ENCODE measurements around the gene GYS2. TPM values are rescaled to one million over a fixed set of nuclear protein-coding genes. Genes with fewer than 3 reads are reported as not detected.

The GYS2 gene
- total and polyA plus RNA-seq, 2 of the 4 experiments (the other 2 are of a cell fraction) = not detected

DNA sequence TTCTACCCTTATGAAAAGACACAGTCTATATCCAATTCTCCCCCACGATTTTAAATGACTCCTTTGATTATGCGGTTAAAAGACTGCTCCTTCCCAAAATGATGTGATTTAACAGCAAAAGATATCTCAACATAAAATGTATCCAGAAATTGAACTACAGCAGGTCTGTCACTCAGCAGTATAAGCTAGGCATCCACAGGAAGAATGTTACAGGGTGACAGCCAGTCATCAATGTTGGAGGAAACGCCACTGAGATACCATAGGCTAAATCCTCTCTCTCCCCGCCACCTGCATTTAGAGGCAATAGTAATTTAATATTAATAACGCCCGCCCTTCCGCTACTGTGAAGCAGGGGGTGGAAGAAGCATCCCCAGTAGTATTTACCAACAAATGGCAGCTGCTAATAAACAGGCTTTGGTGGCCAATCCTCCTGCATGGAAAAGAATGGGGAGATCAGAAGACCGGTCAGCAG lies 103.8 kb downstream of the GYS2 start:
- no peak for ATAC-seq (ENCODE audit: low read depth)
- peak overlapping the region; percentile 53 for H3K23ac ChIP-seq (ENCODE audit: low read depth, low read length)
- H2BK5ac ChIP-seq (ENCODE audit: low read depth, low read length, poor library complexity, severe bottlenecking) = peak overlapping the region; percentile 61
- H3K18ac ChIP-seq (ENCODE audit: low read depth, low read length) = no peak overlapping the region
- peaks cover 12% of the 10 kb centered on the region for H3K36me3 ChIP-seq (ENCODE audit: control insufficient read depth, insufficient read depth, low read length)
- H3K4me3 ChIP-seq (ENCODE audit: insufficient read depth, low read depth, low read length) = peak overlapping the region; percentile 60
- dilution Hi-C loops (cut with HindIII; ENCODE audit: low sequenced_read_pairs, unreplicated experiment) = no loop called here
- WGBS, 2 experiments (ENCODE audit: extremely low coverage in 2 of 2, insufficient read length in 1 of 2) = no CpG with 5 or more reads among the region's 8 CpGs
- peak overlapping the region; percentile 91 for H3K4me2 ChIP-seq (ENCODE audit: low read depth, low read length)
- peak overlapping the region; percentile 76 for H4K91ac ChIP-seq (ENCODE audit: insufficient read depth, low read depth, low read length)
- H2BK120ac ChIP-seq (ENCODE audit: low read depth, low read length) = no peak overlapping the region
- BruUV-seq (replicated peaks) = TSS peak; percentile 61
- no peaks in the 10 kb centered on the region for H3K27me3 ChIP-seq (ENCODE audit: control insufficient read depth, insufficient read depth, low read length)
- H2BK20ac ChIP-seq (ENCODE audit: low read depth, low read length) = no peak overlapping the region
- no peaks in the 10 kb centered on the region for H3K9me3 ChIP-seq (ENCODE audit: control insufficient read depth, insufficient read depth, low read length)
- TF ChIP-seq CEBPB (IDR thresholded peaks at IDR 0.05; ENCODE audit: low read depth, low read length) (no peak), SMC3 (IDR thresholded peaks at IDR 0.05; ENCODE audit: low read depth, low read length) (no peak), RCOR1 (IDR thresholded peaks at IDR 0.05; ENCODE audit: insufficient replicate concordance, low read length) (no peak), MAFK (IDR thresholded peaks at IDR 0.05; ENCODE audit: low read depth, low read length) (no peak), CHD1 (IDR thresholded peaks at IDR 0.05; ENCODE audit: low read depth, low read length) (no peak), RFX5 (IDR thresholded peaks at IDR 0.05; ENCODE audit: low read depth, low read length) (no peak), NFE2L2 (IDR thresholded peaks at IDR 0.05; ENCODE audit: low read depth, low read length) (no peak), POLR2A (IDR thresholded peaks at IDR 0.05; ENCODE audit: low read depth, low read length) (no peak)
- CTCF ChIA-PET = no interaction called here
- peak overlapping the region; percentile 63 for H2AK5ac ChIP-seq (ENCODE audit: low read depth, low read length)
- peak overlapping the region; percentile 47 for H2AK9ac ChIP-seq (replicated peaks; ENCODE audit: low read depth, low read length, poor library complexity)
- H3K9me1 ChIP-seq (ENCODE audit: insufficient read depth, low read length) = peaks cover 4% of the 10 kb centered on the region; the same call in 1 of the 2 replicates
- intact Hi-C loops (cut with micrococcal nuclease) = loop anchor here (5.0 kb wide), 1 partner anchor 156 kb away; the partner anchor contains the start of gene LDHB
- H4K5ac ChIP-seq (ENCODE audit: low read depth, low read length) = peak overlapping the region; percentile 43; the same call in 1 of the 2 replicates
- POLR2A ChIA-PET (ENCODE audit: unreplicated experiment) = no interaction called here
- peak overlapping the region; percentile 63 for H3K27ac ChIP-seq (ENCODE audit: insufficient read depth, low read length)
- DNase-seq = no peak
- H3K79me1 ChIP-seq (ENCODE audit: low read depth in 1 of 2, low read length in 2 of 2) = peaks cover 19 to 48% of the 10 kb centered on the region in 2 experiments
- peak overlapping the region; percentile 82 for H3K56ac ChIP-seq (ENCODE audit: extremely low read depth, insufficient read depth, low read length)
- H3K4me1 ChIP-seq (ENCODE audit: control insufficient read depth, insufficient read depth, low read length) = peaks cover 2% of the 10 kb centered on the region
- peak overlapping the region; percentile 78 for H3K9ac ChIP-seq (ENCODE audit: low read depth, low read length)
- in situ Hi-C loops (cut with MboI; ENCODE audit: low sequenced_read_pairs) = loop anchor here (10.0 kb wide), 1 partner anchor 144 kb away; no protein-coding TSS in a partner anchor
- peak overlapping the region; percentile 79 to 88 for H4K8ac ChIP-seq (ENCODE audit: low read depth in 2 of 2, low read length in 2 of 2)
- H3K14ac ChIP-seq (replicated peaks; ENCODE audit: low read depth, low read length) = peak overlapping the region; percentile 79
- H4K20me1 ChIP-seq (ENCODE audit: insufficient read depth, low read length) = peaks cover 13% of the 10 kb centered on the region; the same call in 1 of the 2 replicates
- H2AFZ ChIP-seq (replicated peaks; ENCODE audit: low read length, poor library complexity) = peak overlapping the region; percentile 97
- peak overlapping the region; percentile 87 for H3K4ac ChIP-seq (ENCODE audit: low read depth, low read length)
- no peak overlapping the region for H2BK15ac ChIP-seq (ENCODE audit: low read depth, low read length)

Data from IMR-90 (cell line).